Measurements from ENCODE around the gene AQP4. TPM values are rescaled to one million over a fixed set of nuclear protein-coding genes. Genes with fewer than 3 reads are reported as not detected.

AQP4 gene
- total RNA-seq, 1 experiment from 2014 or later, result not detected

DNA sequence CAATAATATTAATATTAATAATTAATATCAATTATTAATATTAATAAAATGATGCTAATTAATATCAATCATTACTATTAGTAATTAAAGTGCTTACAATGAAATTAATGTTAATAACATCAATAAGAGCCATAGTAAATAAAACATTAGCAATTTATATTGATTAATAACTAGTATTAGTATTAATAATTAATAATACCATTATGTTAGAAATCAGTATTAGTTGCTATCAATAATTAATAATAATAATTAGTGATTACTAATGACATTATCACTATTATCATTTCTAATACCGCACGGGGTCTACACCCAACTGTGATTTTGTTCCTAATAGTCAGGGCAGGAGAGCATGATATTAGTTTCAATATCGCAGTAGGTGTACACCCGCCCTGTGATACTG is 22.8 kb upstream of the AQP4 start:
- Histone ChIP-seq H3K27ac (ENCODE audit: low read length) (no peak overlapping the region), H3K4me1 (ENCODE audit: control insufficient read depth, insufficient read depth, low read length) (no peaks in the 10 kb centered on the region), H3K9me3 (ENCODE audit: control insufficient read depth, insufficient read depth, low read depth, low read length) (no peaks in the 10 kb centered on the region), H3K36me3 (ENCODE audit: control insufficient read depth, insufficient read depth, low read length) (no peaks in the 10 kb centered on the region), H3K4me3 (ENCODE audit: low read depth in 2 of 2, low read length in 2 of 2) (no peak overlapping the region), H3K27me3 (ENCODE audit: control insufficient read depth, insufficient read depth, low read length) (no peaks in the 10 kb centered on the region)
- TF ChIP-seq, protein P1, sequence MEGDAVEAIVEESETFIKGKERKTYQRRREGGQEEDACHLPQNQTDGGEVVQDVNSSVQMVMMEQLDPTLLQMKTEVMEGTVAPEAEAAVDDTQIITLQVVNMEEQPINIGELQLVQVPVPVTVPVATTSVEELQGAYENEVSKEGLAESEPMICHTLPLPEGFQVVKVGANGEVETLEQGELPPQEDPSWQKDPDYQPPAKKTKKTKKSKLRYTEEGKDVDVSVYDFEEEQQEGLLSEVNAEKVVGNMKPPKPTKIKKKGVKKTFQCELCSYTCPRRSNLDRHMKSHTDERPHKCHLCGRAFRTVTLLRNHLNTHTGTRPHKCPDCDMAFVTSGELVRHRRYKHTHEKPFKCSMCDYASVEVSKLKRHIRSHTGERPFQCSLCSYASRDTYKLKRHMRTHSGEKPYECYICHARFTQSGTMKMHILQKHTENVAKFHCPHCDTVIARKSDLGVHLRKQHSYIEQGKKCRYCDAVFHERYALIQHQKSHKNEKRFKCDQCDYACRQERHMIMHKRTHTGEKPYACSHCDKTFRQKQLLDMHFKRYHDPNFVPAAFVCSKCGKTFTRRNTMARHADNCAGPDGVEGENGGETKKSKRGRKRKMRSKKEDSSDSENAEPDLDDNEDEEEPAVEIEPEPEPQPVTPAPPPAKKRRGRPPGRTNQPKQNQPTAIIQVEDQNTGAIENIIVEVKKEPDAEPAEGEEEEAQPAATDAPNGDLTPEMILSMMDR (IDR thresholded peaks at IDR 0.05), result no peak
- TF ChIP-seq, protein P2, sequence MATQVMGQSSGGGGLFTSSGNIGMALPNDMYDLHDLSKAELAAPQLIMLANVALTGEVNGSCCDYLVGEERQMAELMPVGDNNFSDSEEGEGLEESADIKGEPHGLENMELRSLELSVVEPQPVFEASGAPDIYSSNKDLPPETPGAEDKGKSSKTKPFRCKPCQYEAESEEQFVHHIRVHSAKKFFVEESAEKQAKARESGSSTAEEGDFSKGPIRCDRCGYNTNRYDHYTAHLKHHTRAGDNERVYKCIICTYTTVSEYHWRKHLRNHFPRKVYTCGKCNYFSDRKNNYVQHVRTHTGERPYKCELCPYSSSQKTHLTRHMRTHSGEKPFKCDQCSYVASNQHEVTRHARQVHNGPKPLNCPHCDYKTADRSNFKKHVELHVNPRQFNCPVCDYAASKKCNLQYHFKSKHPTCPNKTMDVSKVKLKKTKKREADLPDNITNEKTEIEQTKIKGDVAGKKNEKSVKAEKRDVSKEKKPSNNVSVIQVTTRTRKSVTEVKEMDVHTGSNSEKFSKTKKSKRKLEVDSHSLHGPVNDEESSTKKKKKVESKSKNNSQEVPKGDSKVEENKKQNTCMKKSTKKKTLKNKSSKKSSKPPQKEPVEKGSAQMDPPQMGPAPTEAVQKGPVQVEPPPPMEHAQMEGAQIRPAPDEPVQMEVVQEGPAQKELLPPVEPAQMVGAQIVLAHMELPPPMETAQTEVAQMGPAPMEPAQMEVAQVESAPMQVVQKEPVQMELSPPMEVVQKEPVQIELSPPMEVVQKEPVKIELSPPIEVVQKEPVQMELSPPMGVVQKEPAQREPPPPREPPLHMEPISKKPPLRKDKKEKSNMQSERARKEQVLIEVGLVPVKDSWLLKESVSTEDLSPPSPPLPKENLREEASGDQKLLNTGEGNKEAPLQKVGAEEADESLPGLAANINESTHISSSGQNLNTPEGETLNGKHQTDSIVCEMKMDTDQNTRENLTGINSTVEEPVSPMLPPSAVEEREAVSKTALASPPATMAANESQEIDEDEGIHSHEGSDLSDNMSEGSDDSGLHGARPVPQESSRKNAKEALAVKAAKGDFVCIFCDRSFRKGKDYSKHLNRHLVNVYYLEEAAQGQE (IDR thresholded peaks at IDR 0.05; ENCODE audit: insufficient read depth in 1 of 2, low read depth in 2 of 2, low read length in 1 of 2), result no peak
- TF ChIP-seq TCF7L2 (IDR thresholded peaks at IDR 0.05; ENCODE audit: low read depth, low read length), result no peak
- intact Hi-C loops (cut with micrococcal nuclease; ENCODE audit: unreplicated experiment) (no loop called here), in situ Hi-C loops (cut with HindIII; ENCODE audit: low pct_unique_long_range_greater_than_20kb, low sequenced_read_pairs) (no loop called here)
- ChIA-PET POLR2A (no interaction called here), CTCF (no interaction called here)
- DNase-seq (ENCODE audit: low read depth, low spot score) (no peak), ATAC-seq (no peak)
- BruUV-seq (replicated peaks), result no TSS peak

DNA sequence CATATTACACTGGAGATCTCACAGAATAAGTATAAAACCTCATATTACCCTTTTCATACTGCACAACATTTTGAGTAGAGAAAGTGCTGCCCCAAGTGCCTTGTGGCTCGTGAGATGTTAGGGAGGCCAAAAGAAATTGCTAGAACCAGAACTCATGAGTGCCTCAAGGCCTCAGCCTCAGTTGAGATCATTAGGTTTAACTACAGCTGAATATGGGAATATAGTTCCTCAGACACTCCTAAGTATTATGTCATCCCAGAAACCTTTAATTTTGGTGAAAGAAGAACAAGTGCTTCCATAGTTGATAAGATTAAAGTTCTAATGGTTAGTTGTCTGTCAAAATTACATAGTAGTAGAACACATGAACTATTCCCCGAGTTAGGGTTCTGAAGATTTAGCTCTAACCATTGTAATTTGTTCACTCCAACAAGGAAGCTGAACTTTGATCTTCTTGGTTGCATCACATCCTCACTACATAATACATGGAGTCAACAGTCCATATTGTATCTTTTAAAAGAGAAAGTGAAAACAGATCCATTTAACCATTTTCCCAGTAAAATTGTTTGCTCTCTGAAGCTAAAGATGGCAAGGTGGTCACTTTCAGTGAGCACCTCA is 9.6 kb upstream of the AQP4 start:
- Histone ChIP-seq H3K4me3 (ENCODE audit: low read depth in 2 of 2, low read length in 2 of 2) (no peak overlapping the region), H3K9me3 (ENCODE audit: control insufficient read depth, insufficient read depth, low read depth, low read length) (no peaks in the 10 kb centered on the region), H3K36me3 (ENCODE audit: control insufficient read depth, insufficient read depth, low read length) (no peaks in the 10 kb centered on the region), H3K27me3 (ENCODE audit: control insufficient read depth, insufficient read depth, low read length) (no peaks in the 10 kb centered on the region), H3K4me1 (ENCODE audit: control insufficient read depth, insufficient read depth, low read length) (no peaks in the 10 kb centered on the region), H3K27ac (ENCODE audit: low read length) (no peak overlapping the region)
- no TSS peak for BruUV-seq (replicated peaks)
- ATAC-seq (no peak), DNase-seq (ENCODE audit: low read depth, low spot score) (no peak)
- intact Hi-C loops (cut with micrococcal nuclease; ENCODE audit: unreplicated experiment), result no loop called here
- TF ChIP-seq, protein P1 (IDR thresholded peaks at IDR 0.05), result no peak
- TF ChIP-seq, protein P2 (IDR thresholded peaks at IDR 0.05; ENCODE audit: insufficient read depth in 1 of 2, low read depth in 2 of 2, low read length in 1 of 2), result no peak
- TF ChIP-seq SIN3A (IDR thresholded peaks at IDR 0.05; ENCODE audit: borderline replicate concordance, insufficient read depth, low read depth, low read length), result no peak
- TF ChIP-seq TCF7L2 (IDR thresholded peaks at IDR 0.05; ENCODE audit: low read depth, low read length), result no peak
- no peak for TF ChIP-seq POLR2AphosphoS5 (IDR thresholded peaks at IDR 0.05; ENCODE audit: low read depth, low read length)
- in situ Hi-C loops (cut with HindIII; ENCODE audit: low pct_unique_long_range_greater_than_20kb, low sequenced_read_pairs), result no loop called here
- POLR2A ChIA-PET, result no interaction called here
- CTCF ChIA-PET, result no interaction called here

Measured in Panc1 (cell line).